ENCODE data around the gene FAR2.

DNA sequence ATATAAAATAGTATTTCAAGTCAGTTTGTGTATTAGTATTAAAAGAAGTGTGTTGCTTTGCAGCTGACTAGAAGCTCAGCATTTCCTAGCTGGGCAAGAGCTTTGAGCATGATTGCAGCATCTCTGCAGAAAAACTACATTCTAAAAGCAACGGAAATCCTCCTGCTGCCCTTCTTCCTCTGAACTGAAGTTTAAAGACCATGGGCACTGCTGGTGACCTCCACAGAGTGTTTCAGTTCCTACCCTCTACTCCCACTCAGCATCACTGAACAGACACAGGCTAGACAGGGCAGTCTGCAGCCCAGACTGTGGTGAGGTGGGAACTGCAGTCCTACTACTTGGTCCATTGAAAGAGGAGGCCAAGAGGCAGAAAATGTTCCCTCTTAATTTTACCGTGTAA lies 59.0 kb downstream of the FAR2 start:
- TF ChIP-seq, protein P1, sequence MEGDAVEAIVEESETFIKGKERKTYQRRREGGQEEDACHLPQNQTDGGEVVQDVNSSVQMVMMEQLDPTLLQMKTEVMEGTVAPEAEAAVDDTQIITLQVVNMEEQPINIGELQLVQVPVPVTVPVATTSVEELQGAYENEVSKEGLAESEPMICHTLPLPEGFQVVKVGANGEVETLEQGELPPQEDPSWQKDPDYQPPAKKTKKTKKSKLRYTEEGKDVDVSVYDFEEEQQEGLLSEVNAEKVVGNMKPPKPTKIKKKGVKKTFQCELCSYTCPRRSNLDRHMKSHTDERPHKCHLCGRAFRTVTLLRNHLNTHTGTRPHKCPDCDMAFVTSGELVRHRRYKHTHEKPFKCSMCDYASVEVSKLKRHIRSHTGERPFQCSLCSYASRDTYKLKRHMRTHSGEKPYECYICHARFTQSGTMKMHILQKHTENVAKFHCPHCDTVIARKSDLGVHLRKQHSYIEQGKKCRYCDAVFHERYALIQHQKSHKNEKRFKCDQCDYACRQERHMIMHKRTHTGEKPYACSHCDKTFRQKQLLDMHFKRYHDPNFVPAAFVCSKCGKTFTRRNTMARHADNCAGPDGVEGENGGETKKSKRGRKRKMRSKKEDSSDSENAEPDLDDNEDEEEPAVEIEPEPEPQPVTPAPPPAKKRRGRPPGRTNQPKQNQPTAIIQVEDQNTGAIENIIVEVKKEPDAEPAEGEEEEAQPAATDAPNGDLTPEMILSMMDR (tag by site-specific recombination; IDR thresholded peaks at IDR 0.05), result no peak
- TF ChIP-seq BCL11B (tag by site-specific recombination; IDR thresholded peaks at IDR 0.05; ENCODE audit: low read depth) (no peak), ZNF626 (tag by site-specific recombination; IDR thresholded peaks at IDR 0.05) (no peak), REPIN1 (tag by site-specific recombination; IDR thresholded peaks at IDR 0.05; ENCODE audit: low read depth) (no peak), HOXA7 (CRISPR knock-in tag; IDR thresholded peaks at IDR 0.05; ENCODE audit: borderline replicate concordance) (no peak), ZFP69B (tag by site-specific recombination; IDR thresholded peaks at IDR 0.05) (no peak), ZNF560 (tag by site-specific recombination; IDR thresholded peaks at IDR 0.05; ENCODE audit: borderline replicate concordance) (no peak), KLF17 (tag by site-specific recombination; IDR thresholded peaks at IDR 0.05) (no peak), SP2 (tag by site-specific recombination; IDR thresholded peaks at IDR 0.05) (no peak)
- TF ChIP-seq, protein P2, sequence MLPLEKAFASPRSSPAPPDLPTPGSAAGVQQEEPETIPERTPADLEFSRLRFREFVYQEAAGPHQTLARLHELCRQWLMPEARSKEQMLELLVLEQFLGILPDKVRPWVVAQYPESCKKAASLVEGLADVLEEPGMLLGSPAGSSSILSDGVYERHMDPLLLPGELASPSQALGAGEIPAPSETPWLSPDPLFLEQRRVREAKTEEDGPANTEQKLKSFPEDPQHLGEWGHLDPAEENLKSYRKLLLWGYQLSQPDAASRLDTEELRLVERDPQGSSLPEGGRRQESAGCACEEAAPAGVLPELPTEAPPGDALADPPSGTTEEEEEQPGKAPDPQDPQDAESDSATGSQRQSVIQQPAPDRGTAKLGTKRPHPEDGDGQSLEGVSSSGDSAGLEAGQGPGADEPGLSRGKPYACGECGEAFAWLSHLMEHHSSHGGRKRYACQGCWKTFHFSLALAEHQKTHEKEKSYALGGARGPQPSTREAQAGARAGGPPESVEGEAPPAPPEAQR (tag by site-specific recombination; IDR thresholded peaks at IDR 0.05), result no peak
